ENCODE results near the gene ADARB1.

GRCh38 chr21:45093035-45093532 lies 18.7 kb downstream of the ADARB1 start:
- TF ChIP-seq ZNF785 (tag by site-specific recombination; IDR thresholded peaks at IDR 0.05) = no peak
- TF ChIP-seq REST (tag by site-specific recombination; IDR thresholded peaks at IDR 0.05) = no peak
- TF ChIP-seq ZNF274 (IDR thresholded peaks at IDR 0.05; ENCODE audit: low read length) = no peak
- no peak for TF ChIP-seq ZNF274 (tag by site-specific recombination; IDR thresholded peaks at IDR 0.05; ENCODE audit: borderline replicate concordance)
- no peak for TF ChIP-seq ZNF394 (tag by site-specific recombination; IDR thresholded peaks at IDR 0.05; ENCODE audit: borderline replicate concordance)
- no peak for TF ChIP-seq ZNF549 (tag by site-specific recombination; IDR thresholded peaks at IDR 0.05)
- TF ChIP-seq PRDM1 (tag by site-specific recombination; IDR thresholded peaks at IDR 0.05) = no peak
- TF ChIP-seq CTCF (tag by site-specific recombination; IDR thresholded peaks at IDR 0.05) = no peak
- no peak for TF ChIP-seq ZNF10 (tag by site-specific recombination; IDR thresholded peaks at IDR 0.05)
